ENCODE data around the gene MED12.

DNA sequence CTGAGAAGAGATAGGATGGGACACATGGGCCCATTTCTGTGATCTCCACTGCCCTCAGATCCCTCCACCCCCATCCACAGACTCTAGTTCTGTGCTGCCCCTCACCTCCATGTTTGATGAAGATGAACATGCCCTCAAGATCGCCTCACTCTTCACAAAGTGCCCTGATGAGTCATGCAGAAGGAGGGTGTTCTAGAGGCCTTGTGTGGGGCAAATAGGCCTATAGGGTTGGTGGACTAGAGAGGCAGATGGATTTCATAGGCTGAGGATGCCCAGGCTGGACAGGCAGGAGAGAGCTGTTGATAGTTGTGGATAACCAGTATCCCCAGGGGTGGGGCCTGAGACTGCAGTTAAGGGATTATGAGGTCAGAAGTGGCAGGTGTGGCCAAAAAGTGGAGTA, 12.0 kb upstream of the MED12 start, which contains the start of gene CXorf65:
- TF ChIP-seq SPI1 (IDR thresholded peaks at IDR 0.05; ENCODE audit: low read depth, low read length) (no peak), POLR2A (IDR thresholded peaks at IDR 0.05; ENCODE audit: low read depth, low read length) (peak; percentile 27; the same call in 1 of the 2 replicates)

All from GM12891 (cell line).